DOHH2 (cell line): Measurements from ENCODE around the gene DSCAML1.

Source experiments
- H3F3A ChIP-seq: fragments of 200-600 bp; sonication (generic), shearing (Covaris generic); 2 replicates; pipeline ENCODE4 v1.6.0; 2016; ENCODE audit warnings: antibody characterized with exemption, mild to moderate bottlenecking; ENCODE audit not compliant: control insufficient read depth, insufficient read depth
- H3K27ac ChIP-seq: fragments of 200-600 bp; sonication (generic); 2 replicates; pipeline ENCODE4 v1.5.1; 2014; ENCODE audit warnings: low read depth, mild to moderate bottlenecking, low read length, moderate library complexity
- H3K27me3 ChIP-seq: fragments of 200-600 bp; sonication (generic); 2 replicates; pipeline ENCODE4 v1.6.1; 2014; ENCODE audit warnings: mild to moderate bottlenecking, low read length, mixed read lengths; ENCODE audit not compliant: control insufficient read depth
- H3K36me3 ChIP-seq: fragments of 200-600 bp; sonication (generic); 2 replicates; pipeline ENCODE4 v1.6.1; 2014; ENCODE audit warnings: mild to moderate bottlenecking, low read length, moderate library complexity, mixed read lengths; ENCODE audit not compliant: control insufficient read depth
- H3K4me1 ChIP-seq: fragments of 200-600 bp; sonication (generic); 2 replicates; pipeline ENCODE4 v1.6.1; 2014; ENCODE audit warnings: mild to moderate bottlenecking, low read length, mixed read lengths; ENCODE audit not compliant: control insufficient read depth
- H3K4me2 ChIP-seq: fragments of 200-600 bp; sonication (generic); 2 replicates; pipeline ENCODE4 v1.6.0; 2014; ENCODE audit warnings: mild to moderate bottlenecking, low read length, moderate library complexity
- H3K4me3 ChIP-seq: fragments of 200-600 bp; sonication (generic); 2 replicates; pipeline ENCODE4 v1.5.1; 2014; ENCODE audit warnings: mild to moderate bottlenecking, low read length, mixed read lengths
- H3K79me2 ChIP-seq: fragments of 200-600 bp; sonication (generic); 2 replicates; pipeline ENCODE4 v1.6.1; 2014; ENCODE audit warnings: mild to moderate bottlenecking, low read length, mixed read lengths; ENCODE audit not compliant: control insufficient read depth
- H3K9me2 ChIP-seq: fragments of 200-600 bp; sonication (generic); replicated peaks from 2 replicates; pipeline ENCODE4 v1.6.1; 2014; ENCODE audit warnings: mild to moderate bottlenecking, low read length, mixed read lengths; ENCODE audit not compliant: control insufficient read depth
- H3K9me3 ChIP-seq: fragments of 200-600 bp; sonication (generic); 2 replicates; pipeline ENCODE4 v1.6.1; 2014; ENCODE audit warnings: antibody characterized with exemption, low read length, mixed read lengths; ENCODE audit not compliant: control insufficient read depth, insufficient read depth
- H4K20me1 ChIP-seq: fragments of 200-600 bp; sonication (generic); 2 replicates; pipeline ENCODE4 v1.6.0; 2014; ENCODE audit warnings: low read depth, mild to moderate bottlenecking, antibody characterized with exemption, low read length, moderate library complexity; ENCODE audit not compliant: control insufficient read depth, insufficient read depth
- EZH2phosphoT487 ChIP-seq: fragments of 200-600 bp; sonication (generic); IDR thresholded peaks from 2 replicates; pipeline ENCODE4 v1.6.1; 2017; ENCODE audit warnings: borderline replicate concordance, mild to moderate bottlenecking, antibody characterized with exemption, low read length, moderate library complexity, mixed read lengths
- TF ChIP-seq, protein P1 (sequence below): fragments of 200-600 bp; sonication (generic); IDR thresholded peaks from one replicate; pipeline ENCODE4 v1.5.1; 2014; ENCODE audit warnings: antibody characterized with exemption, mild to moderate bottlenecking, low read depth, low read length; ENCODE audit not compliant: poor library complexity, severe bottlenecking

DSCAML1 gene

DNA sequence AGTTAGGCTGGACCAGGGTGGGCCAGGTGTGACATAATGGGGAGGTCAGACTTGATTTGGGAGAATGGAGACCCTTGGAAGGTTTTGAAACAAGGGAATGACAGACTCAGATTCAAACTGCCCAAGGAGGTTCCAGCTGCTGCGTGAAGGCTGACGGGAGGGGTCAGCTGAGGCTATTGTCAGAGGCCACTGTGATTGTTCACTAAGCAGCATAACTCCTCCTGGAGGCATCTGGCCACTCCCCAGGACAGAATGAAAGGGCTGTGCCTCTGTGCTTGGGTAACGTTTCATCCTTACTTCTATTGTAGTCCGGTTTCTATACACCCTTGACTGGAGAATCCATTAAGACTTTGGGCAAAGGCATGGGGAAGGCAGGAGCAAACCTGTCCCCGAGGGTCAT, 126.6 kb downstream of the DSCAML1 start:
- no peaks in the 10 kb centered on the region for H3F3A ChIP-seq

DNA sequence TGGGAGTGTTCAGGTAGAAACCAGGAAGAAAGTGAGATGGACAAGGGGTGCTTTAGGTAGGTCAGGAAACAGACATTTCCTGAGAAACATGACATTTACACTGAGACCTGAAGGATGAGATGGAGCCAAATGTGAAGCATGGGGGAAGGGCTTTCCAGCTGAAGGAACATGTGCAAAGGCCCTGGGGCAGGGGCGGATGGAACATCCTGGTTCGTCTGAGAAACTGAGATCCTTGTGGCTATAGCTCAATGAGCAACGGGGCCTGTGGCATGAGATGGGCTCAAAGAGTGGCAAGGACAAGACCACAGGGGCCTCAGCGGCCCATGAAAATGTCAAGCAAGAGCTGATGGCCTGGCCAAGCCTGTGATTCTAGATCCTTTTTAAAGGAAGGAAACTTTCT, 127.4 kb downstream of the DSCAML1 start:
- no peaks in the 10 kb centered on the region for H4K20me1 ChIP-seq
- peaks cover 8% of the 10 kb centered on the region; the same call in 1 of the 2 replicates for H3K27me3 ChIP-seq
- H3K9me3 ChIP-seq: no peaks in the 10 kb centered on the region
- no peaks in the 10 kb centered on the region for H3K79me2 ChIP-seq
- no peaks in the 10 kb centered on the region for H3K36me3 ChIP-seq
- TF ChIP-seq EZH2phosphoT487: no peak
- TF ChIP-seq, protein P1, sequence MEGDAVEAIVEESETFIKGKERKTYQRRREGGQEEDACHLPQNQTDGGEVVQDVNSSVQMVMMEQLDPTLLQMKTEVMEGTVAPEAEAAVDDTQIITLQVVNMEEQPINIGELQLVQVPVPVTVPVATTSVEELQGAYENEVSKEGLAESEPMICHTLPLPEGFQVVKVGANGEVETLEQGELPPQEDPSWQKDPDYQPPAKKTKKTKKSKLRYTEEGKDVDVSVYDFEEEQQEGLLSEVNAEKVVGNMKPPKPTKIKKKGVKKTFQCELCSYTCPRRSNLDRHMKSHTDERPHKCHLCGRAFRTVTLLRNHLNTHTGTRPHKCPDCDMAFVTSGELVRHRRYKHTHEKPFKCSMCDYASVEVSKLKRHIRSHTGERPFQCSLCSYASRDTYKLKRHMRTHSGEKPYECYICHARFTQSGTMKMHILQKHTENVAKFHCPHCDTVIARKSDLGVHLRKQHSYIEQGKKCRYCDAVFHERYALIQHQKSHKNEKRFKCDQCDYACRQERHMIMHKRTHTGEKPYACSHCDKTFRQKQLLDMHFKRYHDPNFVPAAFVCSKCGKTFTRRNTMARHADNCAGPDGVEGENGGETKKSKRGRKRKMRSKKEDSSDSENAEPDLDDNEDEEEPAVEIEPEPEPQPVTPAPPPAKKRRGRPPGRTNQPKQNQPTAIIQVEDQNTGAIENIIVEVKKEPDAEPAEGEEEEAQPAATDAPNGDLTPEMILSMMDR: no peak
- no peak overlapping the region for H3K4me2 ChIP-seq
- H3K4me3 ChIP-seq: no peak overlapping the region
- H3K9me2 ChIP-seq: no peaks in the 10 kb centered on the region
- H3K4me1 ChIP-seq: no peaks in the 10 kb centered on the region
- H3F3A ChIP-seq: no peaks in the 10 kb centered on the region
- H3K27ac ChIP-seq: no peak overlapping the region

More for the DNA sequence above, 126.6 kb downstream of the DSCAML1 start:
- no peak for TF ChIP-seq EZH2phosphoT487
- TF ChIP-seq, protein P1: no peak
- no peaks in the 10 kb centered on the region for H3K79me2 ChIP-seq
- H3K36me3 ChIP-seq: no peaks in the 10 kb centered on the region
- H3K4me3 ChIP-seq: no peak overlapping the region
- H3K4me2 ChIP-seq: no peak overlapping the region
- H3K4me1 ChIP-seq: no peaks in the 10 kb centered on the region
- H3K9me3 ChIP-seq: no peaks in the 10 kb centered on the region
- H4K20me1 ChIP-seq: no peaks in the 10 kb centered on the region
- peaks cover 8% of the 10 kb centered on the region; the same call in 1 of the 2 replicates for H3K27me3 ChIP-seq
- no peak overlapping the region for H3K27ac ChIP-seq
- H3K9me2 ChIP-seq: no peaks in the 10 kb centered on the region

DNA sequence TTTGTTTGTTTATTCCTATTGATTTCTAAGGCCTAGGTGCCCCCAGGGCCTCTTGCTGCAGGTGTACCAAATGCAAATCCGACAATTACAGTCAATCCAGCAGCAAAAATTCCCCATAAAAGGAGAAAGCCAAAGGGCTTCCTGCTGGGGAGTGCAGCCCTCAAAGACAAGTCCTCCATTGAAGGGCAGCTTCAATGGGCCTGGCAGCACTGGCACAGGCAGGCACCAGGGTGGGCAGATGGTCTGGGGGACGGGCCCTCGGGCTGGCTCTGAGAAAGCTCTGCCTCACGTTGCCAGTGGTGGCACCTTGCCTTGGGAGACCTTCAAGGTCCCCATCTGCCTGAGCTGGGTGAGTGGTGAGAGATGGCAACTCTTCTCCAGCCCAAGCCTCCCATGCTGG, 128.0 kb downstream of the DSCAML1 start:
- Histone ChIP-seq H4K20me1 (no peaks in the 10 kb centered on the region), H3F3A (no peaks in the 10 kb centered on the region), H3K27ac (no peak overlapping the region), H3K36me3 (no peaks in the 10 kb centered on the region), H3K27me3 (peaks cover 8% of the 10 kb centered on the region; the same call in 1 of the 2 replicates), H3K4me3 (no peak overlapping the region), H3K9me2 (no peaks in the 10 kb centered on the region), H3K4me1 (no peaks in the 10 kb centered on the region), H3K4me2 (no peak overlapping the region), H3K79me2 (no peaks in the 10 kb centered on the region), H3K9me3 (no peaks in the 10 kb centered on the region)
- no peak for TF ChIP-seq EZH2phosphoT487
- TF ChIP-seq, protein P1: no peak

DNA sequence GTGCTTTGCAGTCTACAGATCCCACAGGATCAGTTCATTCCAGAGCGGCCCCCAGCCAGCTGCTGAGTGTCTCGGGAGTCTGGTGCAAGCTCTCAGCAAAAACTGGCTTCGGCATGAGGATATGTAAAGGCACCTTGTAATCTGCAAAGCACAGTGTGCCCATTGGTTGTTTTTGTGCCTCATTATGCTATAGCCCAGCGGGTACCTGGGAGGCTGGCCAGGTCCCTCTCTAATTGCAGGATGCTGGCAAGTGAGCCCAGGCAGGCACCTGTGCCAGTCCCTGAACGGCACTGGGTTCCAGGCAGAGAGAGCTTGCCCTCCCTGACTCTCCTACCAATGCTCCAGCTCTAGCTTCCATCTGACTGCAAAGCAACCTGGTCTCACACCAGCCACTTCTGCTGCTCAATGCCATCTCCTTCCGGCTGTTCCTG, 128.7 kb downstream of the DSCAML1 start:
- H3K27ac ChIP-seq: no peak overlapping the region
- TF ChIP-seq, protein P1: no peak
- no peak for TF ChIP-seq EZH2phosphoT487
- H3K4me2 ChIP-seq: no peak overlapping the region
- no peaks in the 10 kb centered on the region for H3K9me3 ChIP-seq
- no peaks in the 10 kb centered on the region for H3K4me1 ChIP-seq
- H3K36me3 ChIP-seq: no peaks in the 10 kb centered on the region
- H4K20me1 ChIP-seq: no peaks in the 10 kb centered on the region
- no peaks in the 10 kb centered on the region for H3F3A ChIP-seq
- H3K9me2 ChIP-seq: no peaks in the 10 kb centered on the region
- H3K27me3 ChIP-seq: peaks cover 8% of the 10 kb centered on the region; the same call in 1 of the 2 replicates
- no peak overlapping the region for H3K4me3 ChIP-seq
- H3K79me2 ChIP-seq: no peaks in the 10 kb centered on the region
